ENCODE data around the gene GNG7.

Gene GNG7

DNA sequence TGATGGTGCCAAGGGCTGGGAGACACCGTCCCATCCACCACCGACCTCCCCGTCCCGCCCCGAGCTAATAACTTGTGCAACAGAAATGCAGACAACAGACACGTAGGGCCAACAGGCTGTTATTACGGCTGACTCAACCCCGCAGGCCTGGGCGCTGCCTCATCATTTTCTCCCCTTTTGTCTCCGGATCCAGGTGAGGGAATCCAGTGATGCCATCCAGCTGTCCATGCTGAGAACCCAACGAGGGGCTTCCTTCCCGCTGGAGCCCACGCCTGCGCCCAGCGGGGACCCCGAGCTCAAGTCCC lies 25.1 kb upstream of the GNG7 start:
- no peak for DNase-seq (ENCODE audit: low read depth, low spot score)
- H3K27ac ChIP-seq: no peak overlapping the region

DNA sequence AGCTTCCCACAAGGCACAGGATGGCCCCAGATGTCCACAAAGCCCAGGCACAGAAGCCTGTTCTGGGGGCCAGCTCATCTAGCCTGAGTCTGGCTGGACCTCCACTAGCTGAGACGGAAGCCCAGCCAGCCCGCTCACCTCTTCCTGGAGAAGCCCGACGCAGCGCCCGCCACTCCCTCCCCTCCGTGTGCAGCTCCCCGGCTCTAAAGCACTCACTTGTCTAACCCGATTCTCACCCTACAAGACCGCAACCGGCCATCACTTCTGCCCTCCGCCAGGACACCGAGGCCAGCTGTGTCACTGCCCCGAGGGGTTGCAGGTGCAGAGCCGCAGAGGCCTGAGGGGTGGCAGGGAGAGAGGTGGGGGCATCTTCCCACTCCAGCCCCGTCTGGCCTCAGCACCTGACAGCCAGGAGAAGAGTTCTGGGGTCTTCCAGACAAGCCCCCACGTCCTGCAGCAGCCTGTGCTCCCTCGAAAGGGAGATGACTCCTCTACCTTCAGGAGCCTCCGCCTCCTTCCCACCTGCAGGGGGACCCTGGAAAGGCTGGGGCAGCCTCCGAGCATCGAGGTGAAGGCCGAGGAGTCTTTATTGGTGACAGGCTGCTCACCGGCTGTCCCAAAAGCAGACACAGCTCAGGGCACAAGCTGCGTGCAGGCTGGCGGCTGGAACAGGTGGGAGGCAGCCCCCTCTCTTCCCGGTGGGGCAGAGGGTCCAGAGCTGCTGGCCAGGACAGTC lies 24.6 kb upstream of the GNG7 start:
- no peak overlapping the region for H3K27ac ChIP-seq
- DNase-seq (ENCODE audit: low read depth, low spot score): no peak

DNA sequence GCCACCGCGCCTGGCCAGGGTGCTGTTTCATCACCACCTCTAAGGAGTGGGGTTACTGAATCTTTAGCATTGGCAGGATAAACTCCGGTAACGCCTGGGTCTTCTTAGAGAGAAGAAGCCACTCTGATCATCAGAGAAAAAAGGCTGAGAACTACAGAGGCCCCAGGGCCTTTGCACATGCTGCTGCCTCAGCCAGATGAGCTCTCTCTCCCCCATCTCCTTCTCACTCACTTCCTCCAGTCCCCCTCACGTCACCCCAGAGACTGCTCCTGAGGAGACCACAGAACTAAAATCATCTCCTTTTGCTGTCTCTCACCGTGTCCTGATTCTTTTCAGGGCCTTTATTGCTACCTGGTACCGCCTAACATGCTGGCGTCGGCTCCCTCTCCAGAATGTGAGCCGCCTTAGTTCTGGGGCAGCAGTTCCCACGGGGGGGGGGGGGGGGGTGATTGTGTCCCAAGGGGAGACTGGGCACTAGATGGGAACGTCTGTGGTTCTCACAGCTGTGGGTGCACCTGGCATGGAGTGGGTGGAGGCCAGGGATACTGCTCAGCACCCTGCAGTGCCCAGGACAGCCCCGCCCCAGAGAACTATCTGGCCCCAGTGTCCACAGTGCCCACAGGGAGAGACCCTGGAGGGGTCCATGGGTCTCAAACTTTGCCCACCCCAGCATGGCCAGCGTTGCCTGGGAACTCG lies 23.8 kb upstream of the GNG7 start:
- no peak overlapping the region for H3K27ac ChIP-seq
- DNase-seq (ENCODE audit: low read depth, low spot score): no peak

DNA sequence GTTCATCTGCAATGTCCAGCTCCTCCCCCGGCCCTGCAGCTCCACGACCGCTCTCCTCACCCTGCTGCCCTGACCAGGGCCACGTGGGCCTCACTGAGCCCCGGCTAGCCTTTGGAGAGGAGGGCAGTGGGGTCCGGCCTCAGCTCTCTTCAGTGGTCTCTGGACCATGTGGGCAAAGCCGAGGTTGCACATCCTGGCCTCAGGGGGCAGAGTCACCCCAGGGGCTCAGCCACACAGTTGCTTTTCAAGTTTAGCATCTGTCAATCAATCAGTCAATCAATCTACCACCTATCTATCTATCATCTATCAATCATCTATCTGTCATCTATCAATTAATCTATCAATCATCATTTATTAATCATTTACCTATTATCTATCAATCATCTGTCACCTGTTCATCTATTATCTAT lies 21.7 kb upstream of the GNG7 start:
- DNase-seq (ENCODE audit: low read depth, low spot score): no peak
- no peak overlapping the region for H3K27ac ChIP-seq

DNA sequence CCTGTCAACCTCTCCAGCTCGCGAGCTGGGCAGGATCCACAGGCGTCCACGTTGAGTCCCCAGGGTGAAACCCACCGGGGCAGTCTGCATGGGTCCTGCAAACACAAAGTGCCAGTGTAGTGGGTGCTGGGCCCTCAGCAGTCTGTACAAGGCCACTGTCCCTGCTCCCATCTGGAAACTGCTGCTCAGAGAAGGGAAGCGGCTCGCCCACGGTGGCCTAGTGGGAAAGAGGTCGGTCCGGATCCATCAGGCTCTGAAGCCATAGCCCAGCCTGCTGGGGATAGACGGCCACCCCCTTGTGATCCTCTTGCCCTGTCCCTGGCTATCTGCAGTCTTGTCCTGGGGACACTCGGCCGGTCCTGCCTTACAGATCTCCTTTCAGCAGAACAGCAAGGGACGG lies 21.3 kb upstream of the GNG7 start:
- no peak for DNase-seq (ENCODE audit: low read depth, low spot score)
- no peak overlapping the region for H3K27ac ChIP-seq

DNA sequence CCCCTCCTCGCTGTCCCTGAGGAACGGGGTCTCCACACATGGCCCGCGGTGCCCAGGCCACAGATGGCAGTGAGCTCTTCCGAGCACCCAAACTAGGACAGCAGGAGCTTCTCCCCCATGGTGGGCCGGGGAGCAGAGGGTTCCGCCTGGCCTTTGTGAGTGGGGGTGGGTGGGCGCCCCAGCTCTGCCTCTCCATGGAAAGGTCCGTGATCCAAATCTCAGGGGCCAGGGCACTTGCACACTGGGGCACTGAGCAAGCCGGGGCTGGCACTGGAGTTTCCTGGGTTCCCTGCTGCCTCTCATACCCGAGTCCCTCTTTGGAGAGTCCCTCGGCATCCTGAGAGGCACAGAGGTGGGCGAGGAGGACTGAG lies 20.8 kb upstream of the GNG7 start:
- no peak for DNase-seq (ENCODE audit: low read depth, low spot score)
- no peak overlapping the region for H3K27ac ChIP-seq

DNA sequence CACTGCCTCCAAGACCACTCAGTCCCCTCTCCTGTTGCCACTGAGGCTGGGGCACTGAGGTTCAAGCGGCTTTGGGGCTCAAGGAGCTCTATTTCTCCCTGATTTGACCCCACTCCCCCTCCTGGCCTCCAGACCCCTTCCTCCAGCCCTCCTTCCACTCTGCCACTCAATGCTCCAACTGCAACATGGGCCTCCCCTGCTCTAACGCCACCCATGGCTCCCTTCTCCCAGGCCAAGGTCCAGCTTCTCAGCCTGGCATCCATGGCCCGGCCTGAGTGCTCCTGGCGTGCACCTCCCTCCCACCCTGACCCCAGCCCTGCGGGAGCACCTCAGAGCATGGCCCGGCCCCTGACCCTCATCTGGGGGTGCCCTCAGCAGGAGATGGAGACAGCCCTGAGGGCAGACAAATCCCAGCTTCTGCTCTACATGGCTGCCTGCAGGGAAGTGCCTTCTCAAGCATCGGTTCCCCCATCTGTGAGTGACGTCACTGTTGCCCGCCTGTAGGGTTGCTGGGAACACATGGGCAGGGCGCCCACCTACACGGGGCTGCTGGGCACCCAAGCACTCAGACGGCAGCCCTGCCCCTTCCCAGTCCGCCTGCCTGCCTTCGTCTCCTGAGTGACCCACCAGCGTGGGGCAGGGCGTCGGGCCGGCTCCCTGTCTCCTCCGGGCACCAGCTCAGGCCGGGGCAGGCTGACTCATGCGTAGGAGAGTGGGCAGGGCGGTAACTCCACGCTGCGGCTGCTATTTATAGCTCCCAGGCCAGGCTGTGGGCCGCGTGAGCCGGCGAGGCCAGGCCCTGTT lies 20.2 kb upstream of the GNG7 start:
- H3K27ac ChIP-seq: no peak overlapping the region
- DNase-seq (ENCODE audit: low read depth, low spot score): no peak

DNA sequence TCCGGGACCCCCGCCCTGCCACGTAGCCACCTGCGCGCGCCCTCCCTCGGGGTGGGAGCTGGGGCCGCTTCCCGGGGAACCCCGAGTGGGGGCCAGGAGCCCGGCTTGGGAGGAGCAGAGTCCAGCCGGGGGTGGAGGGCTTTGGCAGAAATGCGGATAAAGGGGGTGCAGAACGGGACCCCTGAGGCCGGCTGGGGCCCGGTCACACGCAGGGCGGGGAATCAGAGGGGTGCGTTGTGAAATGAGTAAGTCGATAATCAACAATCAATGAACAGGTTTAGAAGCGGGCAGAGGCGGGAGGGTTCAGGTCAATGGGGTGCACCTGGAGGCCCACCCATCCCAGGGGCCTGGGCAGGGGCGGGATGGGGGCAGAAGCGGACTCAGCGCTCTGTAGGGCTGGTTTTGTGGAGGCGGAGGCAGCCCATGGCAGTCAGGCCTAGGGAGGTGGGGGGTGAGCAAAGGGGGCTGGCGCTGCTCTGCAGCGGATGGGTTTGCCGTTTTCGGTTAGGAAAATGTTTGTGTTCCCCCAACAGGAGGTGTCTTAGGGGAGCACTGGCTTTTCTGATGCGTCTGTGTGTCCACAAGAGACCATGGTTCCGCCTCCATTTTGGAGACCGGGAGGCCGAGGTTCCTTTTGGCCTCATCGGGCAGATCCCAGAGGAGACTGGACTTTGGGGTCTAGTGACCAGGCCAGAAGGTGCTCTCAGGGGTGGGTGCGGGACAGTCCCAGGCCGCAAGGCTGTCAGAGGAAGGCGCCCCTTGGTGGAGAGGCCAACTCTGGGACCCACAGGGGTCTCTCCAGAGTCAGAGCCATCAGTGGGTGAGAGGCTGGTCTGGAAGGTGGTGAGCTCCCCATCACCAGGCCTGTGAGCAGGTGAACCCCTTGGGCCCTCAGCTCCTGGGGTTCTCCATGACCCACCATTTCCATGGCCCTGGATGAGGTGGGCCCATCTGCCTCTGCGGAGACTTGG lies 19.4 kb upstream of the GNG7 start:
- no peak for DNase-seq (ENCODE audit: low read depth, low spot score)
- no peak overlapping the region for H3K27ac ChIP-seq

DNA sequence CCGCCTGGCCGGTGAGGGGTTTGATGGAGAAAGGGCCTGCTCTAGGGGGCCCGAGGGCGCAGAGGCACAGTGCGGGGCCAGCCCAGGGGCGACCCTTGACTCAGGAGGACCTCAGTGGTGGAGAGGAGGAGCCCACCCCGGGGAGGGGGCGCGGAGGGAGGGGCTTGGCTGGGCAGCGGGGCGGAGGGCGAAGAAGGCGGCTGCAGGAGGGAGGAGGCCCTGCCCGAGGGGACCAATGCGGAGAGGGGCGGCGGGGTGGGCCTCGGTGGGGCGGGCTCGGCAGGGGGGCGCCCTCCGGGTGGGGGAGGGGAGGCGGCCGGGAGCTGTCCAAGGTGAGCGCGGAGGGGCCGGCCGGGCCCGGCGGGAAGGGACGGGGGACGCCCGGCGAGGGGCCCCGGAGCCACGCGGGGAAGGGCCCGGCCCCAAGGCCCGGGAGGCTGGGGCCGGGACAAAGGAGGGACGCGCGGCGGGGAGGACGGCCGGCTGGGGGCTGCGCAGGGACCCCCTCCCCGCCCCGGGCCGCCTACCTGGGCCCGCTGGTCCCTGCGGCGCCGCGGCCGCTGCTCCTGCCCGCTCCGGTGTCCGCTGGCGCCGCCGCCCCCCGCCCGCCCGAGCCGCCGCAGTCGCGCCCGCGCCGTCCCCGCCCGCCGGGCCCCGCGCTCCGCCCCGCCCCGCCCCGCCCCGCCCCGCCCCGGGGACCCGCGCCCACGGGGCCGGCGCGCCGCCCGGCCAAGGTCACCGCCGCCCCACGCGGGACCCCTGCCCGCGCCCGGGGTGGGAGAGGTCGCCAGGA lies 18.5 kb upstream of the GNG7 start, which contains the start of gene DIRAS1:
Gene DIRAS1, minus strand, starts transcription at position 596 of the 793 bp plus-strand sequence. CDS start 3,566 bp downstream, outside the sequence.
- DNase-seq (ENCODE audit: low read depth, low spot score): no peak
- no peak within 1 kb of the TSS for H3K27ac ChIP-seq

DNA sequence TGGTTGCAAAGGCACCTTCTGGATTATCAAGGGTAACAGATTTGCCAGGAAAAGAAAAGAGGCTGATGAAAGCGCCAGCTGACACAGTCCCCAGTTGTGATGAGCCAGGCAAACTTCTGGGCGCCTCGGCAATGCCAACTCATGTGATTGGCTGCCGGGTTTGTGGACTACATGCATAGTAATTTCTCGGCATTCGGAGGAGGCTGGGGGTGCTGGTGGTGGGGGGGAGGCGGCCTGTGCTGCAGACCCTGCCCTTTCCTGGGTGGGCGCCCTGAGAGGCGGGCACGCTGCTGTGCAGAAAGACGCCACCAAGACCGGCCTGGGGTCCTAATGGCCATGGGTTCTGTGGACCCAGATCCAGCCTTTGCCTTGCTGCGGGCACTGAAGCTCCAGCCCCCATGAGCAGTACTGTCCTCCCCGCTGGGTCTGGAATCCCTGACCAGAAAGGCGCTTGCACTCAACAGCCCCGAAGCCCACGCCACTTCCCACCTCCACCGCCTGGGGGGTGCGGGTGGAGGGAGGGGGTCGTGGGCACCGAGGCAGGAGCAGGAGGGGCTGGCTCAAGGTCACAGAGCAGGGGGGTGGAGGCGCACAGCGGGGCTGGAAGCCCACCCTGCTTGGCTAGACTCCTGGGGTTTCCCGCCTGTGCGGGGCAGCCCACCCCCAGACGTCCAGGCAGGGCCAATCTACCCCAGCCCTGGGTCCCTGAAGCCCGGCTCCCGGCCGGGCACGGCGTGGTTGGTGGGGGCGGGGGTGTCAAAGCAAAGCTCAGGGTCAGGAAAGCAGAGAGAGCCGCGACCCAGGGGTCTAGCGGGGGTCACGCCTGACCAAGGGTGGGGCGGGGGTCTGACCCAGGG lies 17.7 kb upstream of the GNG7 start:
- no peak overlapping the region for H3K27ac ChIP-seq
- DNase-seq (ENCODE audit: low read depth, low spot score): no peak

DNA sequence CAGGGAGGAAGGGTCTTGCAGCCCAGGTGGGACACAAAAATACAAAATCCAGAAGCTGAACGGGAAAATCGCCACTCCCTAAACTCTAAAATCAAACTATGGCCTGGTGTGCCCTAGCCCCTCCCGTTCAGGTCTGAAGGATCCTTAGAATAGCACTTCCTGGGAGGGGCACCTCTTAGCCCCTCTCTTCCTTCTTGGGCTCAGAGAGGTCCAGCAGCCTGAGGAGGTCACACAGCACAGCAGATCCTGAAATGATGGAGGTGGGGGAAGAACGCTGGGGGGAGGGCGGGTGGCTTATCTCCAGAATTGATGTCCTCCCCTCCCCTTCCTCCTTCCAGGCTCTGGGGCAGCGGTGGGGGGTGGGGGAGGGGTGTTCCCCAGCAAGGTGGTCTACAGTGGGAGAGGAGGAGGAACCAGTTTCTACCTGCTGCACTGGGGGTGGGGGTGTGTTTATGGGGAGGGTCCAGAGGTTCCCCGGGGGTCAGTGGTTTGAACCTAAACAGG lies 16.8 kb upstream of the GNG7 start:
- H3K27ac ChIP-seq: no peak overlapping the region

DNA sequence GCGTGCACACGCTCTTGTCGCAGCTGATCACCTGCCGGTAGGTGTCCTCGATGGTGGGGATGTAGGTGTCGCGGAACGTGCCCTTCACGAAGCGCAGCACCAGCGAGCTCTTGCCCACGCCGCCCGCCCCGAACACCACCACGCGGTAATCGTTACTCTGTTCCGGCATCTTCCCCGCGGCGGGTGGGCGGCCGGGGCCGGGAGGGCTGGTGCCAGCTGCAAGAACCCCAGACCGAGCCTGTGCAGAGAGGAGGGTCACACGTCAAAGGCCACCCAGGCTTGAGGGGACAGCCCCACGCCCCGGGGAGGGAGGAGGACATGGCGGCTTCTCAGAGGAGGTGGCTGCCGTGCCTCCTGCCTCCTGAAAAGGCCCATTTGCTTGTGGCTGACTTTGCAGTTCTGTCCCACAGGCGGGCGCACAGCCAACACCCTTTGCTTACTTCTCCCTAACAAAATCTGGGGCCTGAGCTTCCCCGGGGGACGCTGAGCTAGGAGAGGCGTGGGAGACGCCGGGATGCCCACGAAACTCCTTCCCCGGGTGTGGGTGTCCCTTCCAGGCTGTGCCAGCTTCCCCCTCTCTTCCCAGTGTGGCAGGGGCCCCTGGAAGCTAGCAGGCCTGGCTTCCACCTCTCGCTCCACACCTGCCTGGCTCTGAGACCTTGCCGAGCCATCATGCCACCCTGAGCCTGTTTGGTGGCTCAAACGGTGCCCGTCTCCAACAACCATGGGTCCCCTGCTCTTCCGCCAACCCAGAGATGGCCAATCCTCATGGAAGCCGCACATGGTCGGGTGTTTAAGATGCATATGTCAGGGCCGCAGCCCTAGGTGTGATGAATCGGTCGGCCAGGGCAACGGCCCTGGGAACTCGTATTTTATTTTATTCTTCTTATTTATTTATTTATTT lies 15.4 kb upstream of the GNG7 start:
- no peak for DNase-seq (ENCODE audit: low read depth, low spot score)
- no peak overlapping the region for H3K27ac ChIP-seq

More for the DNA sequence above, 16.8 kb upstream of the GNG7 start:
- DNase-seq (ENCODE audit: low read depth, low spot score): no peak

DNA sequence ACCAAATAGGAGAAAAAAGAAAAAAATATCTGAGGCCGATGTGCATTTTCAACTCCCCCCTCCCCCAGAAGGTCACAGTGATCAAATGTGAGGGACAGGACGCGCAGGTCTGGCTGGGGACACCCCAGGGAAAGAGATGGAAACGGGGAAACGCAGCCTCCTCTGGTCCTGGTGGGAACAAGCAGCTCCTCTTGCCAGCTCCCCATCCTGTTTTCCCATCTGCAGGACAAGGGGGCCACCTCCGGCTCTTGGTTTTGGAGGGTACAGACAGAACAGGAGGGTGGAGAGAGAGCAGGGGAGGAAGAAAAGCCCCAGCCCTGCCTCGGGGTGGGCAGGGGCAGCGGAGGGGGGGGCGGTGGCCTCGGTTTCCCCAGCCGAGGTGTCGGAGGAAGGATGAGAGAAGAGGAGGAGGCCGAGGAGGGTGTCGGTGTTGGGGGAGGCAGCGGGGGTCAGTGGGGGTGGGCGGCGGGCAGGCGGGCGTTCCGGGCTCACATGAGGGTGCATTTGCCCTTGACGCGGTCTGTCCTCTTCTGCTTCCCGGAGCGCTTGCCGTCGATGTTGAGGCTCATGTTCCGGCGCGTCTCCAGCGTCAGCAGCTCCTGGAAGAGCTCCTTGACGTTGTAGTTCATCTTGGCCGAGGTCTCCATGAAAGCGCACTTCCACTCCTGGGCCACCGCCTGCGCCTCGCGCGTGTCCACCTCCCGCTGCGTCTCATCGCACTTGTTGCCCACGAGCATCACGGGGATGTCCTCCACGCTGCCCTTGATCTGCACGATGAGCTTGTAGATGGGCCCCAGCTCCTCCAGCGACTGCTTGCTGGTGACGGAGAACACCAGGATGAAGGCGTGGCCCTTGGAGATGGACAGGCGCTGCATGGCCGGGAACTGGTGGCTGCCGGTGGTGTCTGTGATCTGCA lies 14.5 kb upstream of the GNG7 start:
- no peak for DNase-seq (ENCODE audit: low read depth, low spot score)
- H3K27ac ChIP-seq: no peak overlapping the region

DNA sequence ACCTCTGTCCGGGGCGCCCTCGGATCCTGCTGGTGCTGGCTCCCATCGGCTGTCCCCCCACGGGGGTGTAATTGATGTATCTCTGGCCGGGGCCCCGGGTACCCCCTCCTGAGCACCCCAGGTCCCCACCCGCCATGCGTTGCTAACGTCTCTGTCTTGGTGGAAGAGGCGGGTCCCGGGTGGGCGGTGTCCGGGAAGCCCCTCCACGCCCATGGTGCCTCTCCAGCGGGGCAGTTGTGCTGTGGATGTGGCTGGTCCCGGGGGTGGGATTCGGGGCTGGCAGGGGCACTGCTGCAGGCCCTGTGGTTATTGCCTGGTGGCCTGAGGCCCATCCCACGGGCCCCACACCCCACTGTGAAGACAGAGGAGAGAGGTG lies 13.8 kb upstream of the GNG7 start:
- H3K27ac ChIP-seq: no peak overlapping the region
- DNase-seq (ENCODE audit: low read depth, low spot score): no peak

DNA sequence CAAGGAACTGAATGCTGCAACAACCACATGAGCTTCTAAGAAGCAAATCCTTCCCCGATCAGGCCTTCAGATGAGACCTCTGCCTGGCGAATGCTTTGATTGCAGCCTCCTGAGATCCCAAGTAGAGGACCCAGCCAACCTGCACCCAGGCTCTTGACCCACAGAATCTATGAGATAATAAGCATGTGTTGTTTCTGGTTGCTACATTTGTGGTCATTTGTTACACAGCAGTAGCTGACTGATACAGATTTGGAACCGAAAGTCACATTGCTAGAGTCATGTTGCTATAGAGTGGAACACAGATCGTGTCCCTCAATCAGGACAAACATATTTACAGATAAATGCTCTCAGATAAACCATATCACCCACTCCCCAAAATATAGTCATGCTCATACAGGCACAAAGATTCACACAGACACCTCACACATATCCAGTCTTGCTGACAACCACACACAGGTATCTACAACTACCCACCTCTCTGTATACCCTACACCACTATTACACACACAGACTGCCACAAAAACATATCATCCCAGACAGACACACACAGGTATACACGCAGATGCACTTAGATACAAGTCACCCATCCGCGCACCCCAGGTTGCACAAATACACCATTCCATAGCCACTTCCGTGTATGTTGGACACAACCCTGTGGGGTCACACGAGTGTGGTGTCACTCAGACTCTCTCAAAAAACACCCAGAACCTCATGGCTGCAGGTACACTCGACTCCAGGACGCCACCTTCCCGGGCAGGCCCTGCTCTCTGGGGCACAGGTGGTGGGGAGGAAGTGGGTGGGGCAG lies 13.2 kb upstream of the GNG7 start:
- no peak overlapping the region for H3K27ac ChIP-seq
- DNase-seq (ENCODE audit: low read depth, low spot score): no peak

All from epithelial cell of prostate (primary cell).